ENCODE results near the gene CGA. TPM values are rescaled to one million over a fixed set of nuclear protein-coding genes. Genes with fewer than 3 reads are reported as not detected.

The CGA gene
- total and polyA plus RNA-seq, 7 donors: 0.03 to 3.8 (median 0.35) TPM; not detected in 3

- no peaks in the 10 kb centered on the region for H3K36me3 ChIP-seq (ENCODE audit: insufficient read depth in 1 of 2, low read depth in 1 of 2)
- no peak overlapping the region for H3K4me3 ChIP-seq
- ATAC-seq: no peak
- DNase-seq: no peak
- no peak overlapping the region for H3K27ac ChIP-seq
- H3K9me3 ChIP-seq: no peaks in the 10 kb centered on the region
- H3K27me3 ChIP-seq (ENCODE audit: insufficient read depth in 3 of 3, low read length in 2 of 3): peaks cover 0 to 3% (median 0%) of the 10 kb centered on the region in 3 donors
- intact Hi-C loops (cut with DNase I): loop anchor here in 1 of 2 donors (10.0 kb wide), 1 partner anchor 161 kb away; no protein-coding TSS in a partner anchor
- TF ChIP-seq CTCF (IDR thresholded peaks at IDR 0.05): no peak
- H3K4me1 ChIP-seq: no peaks in the 10 kb centered on the region
- 70 to 85% (median 79%) methylated on average over 4 of the region's 4 CpGs for WGBS, 3 donors
These were observed 20.7 kb downstream of the CGA start for GRCh38 chr6:87074101-87074621.

GRCh38 chr6:87071683-87072082 is 23.2 kb downstream of the CGA start:
- no peaks in the 10 kb centered on the region for H3K9me3 ChIP-seq
- H3K36me3 ChIP-seq (ENCODE audit: insufficient read depth in 1 of 2, low read depth in 1 of 2): no peaks in the 10 kb centered on the region
- TF ChIP-seq CTCF (IDR thresholded peaks at IDR 0.05): no peak
- no peak overlapping the region for H3K4me3 ChIP-seq
- peaks cover 0 to 3% (median 0%) of the 10 kb centered on the region in 3 donors for H3K27me3 ChIP-seq (ENCODE audit: insufficient read depth in 3 of 3, low read length in 2 of 3)
- ATAC-seq (no peak), DNase-seq (no peak)
- 59 to 68% (median 64%) methylated on average over 3 of the region's 3 CpGs for WGBS, 3 donors
- H3K27ac ChIP-seq: no peak overlapping the region
- intact Hi-C loops (cut with DNase I): loop anchor here in 1 of 2 donors (10.0 kb wide), 1 partner anchor 163 kb away; no protein-coding TSS in a partner anchor
- H3K4me1 ChIP-seq: no peaks in the 10 kb centered on the region

GRCh38 chr6:87070741-87071140 is 24.2 kb downstream of the CGA start:
- peaks cover 0 to 3% (median 0%) of the 10 kb centered on the region in 3 donors for H3K27me3 ChIP-seq (ENCODE audit: insufficient read depth in 3 of 3, low read length in 2 of 3)
- no peak overlapping the region for H3K4me3 ChIP-seq
- H3K27ac ChIP-seq: no peak overlapping the region
- H3K4me1 ChIP-seq: no peaks in the 10 kb centered on the region
- intact Hi-C loops (cut with DNase I): loop anchor here in 1 of 2 donors (10.0 kb wide), 1 partner anchor 164 kb away; no protein-coding TSS in a partner anchor
- no peak for ATAC-seq
- no peaks in the 10 kb centered on the region for H3K36me3 ChIP-seq (ENCODE audit: insufficient read depth in 1 of 2, low read depth in 1 of 2)
- DNase-seq: no peak
- no peaks in the 10 kb centered on the region for H3K9me3 ChIP-seq
- 28 to 35% (median 29%) methylated on average over 2 of the region's 2 CpGs for WGBS, 3 donors
- TF ChIP-seq CTCF (IDR thresholded peaks at IDR 0.05): no peak

GRCh38 chr6:87068795-87069194 is 26.1 kb downstream of the CGA start:
- Histone ChIP-seq H3K9me3 (no peaks in the 10 kb centered on the region), H3K4me3 (no peak overlapping the region), H3K36me3 (ENCODE audit: insufficient read depth in 1 of 2, low read depth in 1 of 2) (no peaks in the 10 kb centered on the region), H3K27ac (no peak overlapping the region), H3K4me1 (no peaks in the 10 kb centered on the region), H3K27me3 (ENCODE audit: insufficient read depth in 3 of 3, low read length in 2 of 3) (peaks cover 0 to 3% (median 3%) of the 10 kb centered on the region in 3 donors)
- ATAC-seq (no peak), DNase-seq (no peak)
- TF ChIP-seq CTCF (IDR thresholded peaks at IDR 0.05): no peak
- intact Hi-C loops (cut with DNase I): loop anchor here in 1 of 2 donors (10.0 kb wide), 1 partner anchor 1796 kb away; no protein-coding TSS in a partner anchor
- 66 to 72% (median 68%) methylated on average over 3 of the region's 3 CpGs for WGBS, 3 donors
